Measurements from ENCODE around the gene ELAVL3.

DNA sequence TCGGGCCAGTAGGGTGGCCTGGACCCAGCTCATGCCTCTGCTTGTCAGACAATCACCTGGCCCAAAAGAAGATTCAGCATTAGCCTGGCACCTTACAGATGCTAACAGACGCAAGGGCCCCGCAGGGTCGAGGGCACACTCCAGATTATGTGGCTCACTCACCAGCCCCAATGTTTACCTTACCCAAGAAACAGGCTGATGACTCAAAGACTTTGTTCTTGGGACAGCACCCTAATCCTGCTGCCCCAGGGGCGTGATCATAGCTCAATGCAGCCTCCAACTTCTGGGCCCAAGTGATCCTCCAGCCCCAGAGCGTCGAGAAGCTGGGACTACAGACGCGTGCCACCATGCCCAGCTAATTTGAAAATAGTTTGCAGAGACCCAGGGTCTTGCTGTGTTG lies 38.3 kb upstream of the ELAVL3 start:
- TF ChIP-seq, protein P1, sequence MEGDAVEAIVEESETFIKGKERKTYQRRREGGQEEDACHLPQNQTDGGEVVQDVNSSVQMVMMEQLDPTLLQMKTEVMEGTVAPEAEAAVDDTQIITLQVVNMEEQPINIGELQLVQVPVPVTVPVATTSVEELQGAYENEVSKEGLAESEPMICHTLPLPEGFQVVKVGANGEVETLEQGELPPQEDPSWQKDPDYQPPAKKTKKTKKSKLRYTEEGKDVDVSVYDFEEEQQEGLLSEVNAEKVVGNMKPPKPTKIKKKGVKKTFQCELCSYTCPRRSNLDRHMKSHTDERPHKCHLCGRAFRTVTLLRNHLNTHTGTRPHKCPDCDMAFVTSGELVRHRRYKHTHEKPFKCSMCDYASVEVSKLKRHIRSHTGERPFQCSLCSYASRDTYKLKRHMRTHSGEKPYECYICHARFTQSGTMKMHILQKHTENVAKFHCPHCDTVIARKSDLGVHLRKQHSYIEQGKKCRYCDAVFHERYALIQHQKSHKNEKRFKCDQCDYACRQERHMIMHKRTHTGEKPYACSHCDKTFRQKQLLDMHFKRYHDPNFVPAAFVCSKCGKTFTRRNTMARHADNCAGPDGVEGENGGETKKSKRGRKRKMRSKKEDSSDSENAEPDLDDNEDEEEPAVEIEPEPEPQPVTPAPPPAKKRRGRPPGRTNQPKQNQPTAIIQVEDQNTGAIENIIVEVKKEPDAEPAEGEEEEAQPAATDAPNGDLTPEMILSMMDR (IDR thresholded peaks at IDR 0.05): no peak
- no peak for TF ChIP-seq POLR2A (IDR thresholded peaks at IDR 0.05)
- TF ChIP-seq EP300 (IDR thresholded peaks at IDR 0.05): no peak

All from tibial nerve (tissue), 4 donors.